ENCODE results near the gene IL11RA.

IL11RA gene

DNA sequence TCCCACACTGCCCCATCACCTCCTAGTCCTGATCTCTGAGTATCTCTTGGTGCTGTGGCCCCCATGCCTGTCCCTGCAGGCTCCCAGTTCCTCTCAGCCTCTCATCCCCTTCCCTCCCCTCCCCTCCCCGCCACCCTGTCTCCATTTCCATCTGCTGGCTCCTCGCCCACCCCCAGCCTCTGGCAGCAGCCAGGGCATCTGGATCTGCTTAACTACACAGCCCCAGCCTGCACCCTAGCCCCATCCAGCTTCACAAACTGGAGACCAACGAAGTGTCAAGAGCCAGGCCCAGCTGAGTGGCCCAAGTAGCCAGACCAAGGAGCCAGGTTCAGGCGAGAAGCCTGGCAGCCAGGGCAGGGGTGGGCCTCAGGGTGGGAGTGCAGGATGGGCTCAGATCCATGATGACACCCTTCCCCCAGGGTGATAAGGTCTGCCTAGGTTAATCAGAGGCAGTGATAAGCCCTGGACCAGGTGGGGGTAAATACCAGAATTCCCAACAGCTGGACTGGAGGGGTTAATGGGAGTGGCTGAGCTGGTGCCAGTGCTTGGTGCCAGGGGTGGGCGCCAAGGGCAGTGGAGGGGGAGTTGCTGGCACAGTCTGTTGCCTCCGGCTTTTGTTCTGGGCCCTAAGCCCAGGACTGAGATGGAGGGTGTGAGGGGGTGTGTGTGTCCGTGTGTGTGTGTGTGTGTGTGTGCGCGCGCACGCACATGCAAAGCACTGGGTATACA, 2.5 kb downstream of the IL11RA start:
- peak; percentile 82 for DNase-seq (ENCODE audit: low spot score)

GRCh38 chr9:34655394-34655793, 3.4 kb downstream of the IL11RA start:
- DNase-seq (ENCODE audit: low spot score), result no peak

DNA sequence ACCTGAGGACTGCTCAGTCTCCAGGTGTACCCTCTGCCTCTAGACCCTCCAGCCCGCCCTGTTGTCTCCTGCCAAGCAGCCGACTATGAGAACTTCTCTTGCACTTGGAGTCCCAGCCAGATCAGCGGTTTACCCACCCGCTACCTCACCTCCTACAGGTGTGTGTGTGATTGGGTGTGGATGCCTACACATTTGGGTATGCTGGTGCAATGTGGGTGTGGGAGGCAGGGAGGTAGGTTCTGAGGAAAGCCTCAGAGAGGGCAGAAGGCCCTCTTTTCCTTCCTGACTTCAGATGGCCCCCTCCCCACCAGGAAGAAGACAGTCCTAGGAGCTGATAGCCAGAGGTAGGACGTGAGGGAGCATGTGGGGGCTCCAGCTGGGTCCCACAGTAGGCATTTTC, 5.0 kb downstream of the IL11RA start:
- DNase-seq (ENCODE audit: low spot score), result no peak

- DNase-seq (ENCODE audit: low spot score), result no peak
These were observed 6.5 kb downstream of the IL11RA start for GRCh38 chr9:34658461-34658860.

DNA sequence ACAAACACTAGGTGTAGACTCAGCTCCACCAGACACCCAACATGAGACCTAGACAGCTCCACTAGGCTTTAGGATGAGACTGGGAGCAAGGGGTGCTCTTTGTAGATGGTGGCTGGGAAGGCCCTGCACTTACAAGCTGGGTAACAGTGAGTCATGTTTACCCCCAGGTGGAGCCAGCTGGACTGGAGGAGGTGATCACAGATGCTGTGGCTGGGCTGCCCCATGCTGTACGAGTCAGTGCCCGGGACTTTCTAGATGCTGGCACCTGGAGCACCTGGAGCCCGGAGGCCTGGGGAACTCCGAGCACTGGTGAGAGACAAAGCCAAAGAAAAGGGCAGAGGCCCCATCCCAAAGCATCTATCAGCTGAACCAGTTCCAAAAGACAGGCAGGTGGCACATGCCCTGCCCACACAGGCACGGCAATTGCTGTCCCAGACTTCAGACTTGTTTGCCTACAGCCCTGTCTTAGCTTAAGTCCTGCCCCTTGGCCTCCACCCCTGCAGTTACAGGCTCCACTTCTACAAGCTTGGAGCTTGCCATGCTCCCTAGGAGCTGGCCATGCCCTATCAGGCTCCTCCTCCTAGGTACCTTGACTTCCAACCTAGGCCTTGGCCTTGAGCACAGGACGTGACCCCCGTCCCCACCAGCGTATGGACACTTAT, 7.7 kb downstream of the IL11RA start:
- no peak for DNase-seq (ENCODE audit: low spot score)

DNA sequence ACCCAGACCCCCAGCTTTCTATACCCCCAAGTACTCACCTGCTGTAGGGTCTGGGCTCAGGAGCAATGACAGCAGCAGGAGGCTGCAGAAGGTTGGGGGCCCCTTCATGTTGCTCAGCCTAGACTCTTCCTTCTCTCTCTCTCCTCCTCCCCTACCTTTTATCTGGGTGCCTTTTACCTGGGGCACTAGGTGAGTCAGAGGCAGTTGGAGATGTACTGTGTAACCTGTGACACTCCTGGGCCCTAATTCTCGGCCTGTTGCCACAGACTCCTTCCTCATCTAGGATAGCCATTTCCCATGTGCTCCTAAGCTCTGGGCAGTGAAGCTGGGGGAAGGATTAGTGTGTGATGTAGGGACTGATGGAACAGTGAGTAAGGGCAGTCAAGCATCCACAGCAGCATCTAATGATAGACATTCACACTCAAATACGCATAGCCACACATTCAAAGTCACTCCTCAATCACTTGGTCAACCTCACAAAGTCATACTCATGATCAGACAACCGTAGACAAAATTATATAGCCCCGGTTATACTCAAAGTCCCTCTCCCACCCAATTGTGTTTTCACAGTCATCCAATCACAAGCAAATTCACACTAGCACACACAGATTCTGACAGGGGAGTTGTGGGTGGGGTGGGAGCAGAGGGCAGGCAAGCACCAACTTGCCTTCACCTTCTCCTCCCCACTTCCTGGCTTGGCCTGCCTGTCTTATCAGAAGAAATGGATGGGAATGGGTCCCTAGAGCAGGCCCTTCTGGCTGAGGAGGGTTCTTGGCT, 10.7 kb downstream of the IL11RA start, which contains the start of gene CCL27:
Gene CCL27, minus strand, starts transcription at position 132 of the 777 bp plus-strand sequence. Its CDS starts 24 bp downstream, at position 108.
- DNase-seq (ENCODE audit: low spot score), result no peak

DNA sequence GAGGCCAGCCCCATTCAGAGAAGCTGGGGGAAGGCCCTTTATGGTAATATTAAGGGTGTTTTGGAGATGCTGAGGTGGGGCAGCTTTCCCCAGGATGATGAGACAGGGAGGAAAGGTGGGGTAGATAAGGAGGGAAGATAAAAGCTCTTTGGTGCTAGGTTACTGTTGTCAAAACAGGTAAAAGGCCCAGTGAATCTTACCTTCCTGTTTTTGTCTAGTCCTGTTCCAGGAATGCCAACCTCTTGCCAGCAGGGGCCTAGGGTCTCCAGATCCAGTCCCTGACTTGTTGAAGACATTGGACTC, 11.3 kb downstream of the IL11RA start:
- no peak for DNase-seq (ENCODE audit: low spot score)

DNA sequence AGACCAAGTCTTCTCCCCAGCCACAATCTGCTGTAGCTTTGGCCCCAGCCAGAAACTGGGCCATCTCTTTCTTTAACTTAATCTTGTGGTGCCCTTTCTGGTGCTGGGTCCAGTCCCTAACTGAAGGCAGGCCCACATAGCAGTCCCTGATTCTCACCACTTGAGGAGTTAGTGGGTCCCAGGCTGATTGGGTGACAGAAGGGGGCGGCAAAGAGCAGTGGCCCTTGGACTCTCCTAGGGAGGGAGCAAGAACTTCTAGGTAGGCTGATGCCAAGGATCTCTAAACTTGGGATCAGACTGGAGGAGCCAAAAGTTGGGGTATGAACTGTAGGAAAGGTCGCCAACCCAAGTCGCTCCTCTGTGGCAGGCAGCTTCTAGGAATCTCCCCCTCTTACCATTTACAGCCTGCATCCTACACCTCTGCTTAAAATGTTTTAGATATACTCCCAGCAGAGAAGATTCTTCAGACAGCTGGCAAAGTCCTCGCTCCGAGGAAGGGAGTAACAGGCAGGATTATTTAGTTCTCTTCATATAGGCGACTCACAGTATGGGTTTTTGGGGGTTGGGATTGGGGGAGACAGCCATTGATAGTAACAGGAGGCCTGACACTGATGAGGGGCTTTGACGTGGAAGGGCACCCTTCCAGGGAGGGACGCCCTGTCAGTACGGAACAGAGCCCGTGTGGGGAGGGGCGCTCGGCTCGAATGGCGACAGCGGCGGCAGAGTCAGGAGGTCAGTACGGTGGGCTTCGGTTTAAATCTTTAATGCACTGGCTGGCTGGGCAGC, 12.5 kb downstream of the IL11RA start:
- peak; percentile 80 for DNase-seq (ENCODE audit: low spot score)

DNA sequence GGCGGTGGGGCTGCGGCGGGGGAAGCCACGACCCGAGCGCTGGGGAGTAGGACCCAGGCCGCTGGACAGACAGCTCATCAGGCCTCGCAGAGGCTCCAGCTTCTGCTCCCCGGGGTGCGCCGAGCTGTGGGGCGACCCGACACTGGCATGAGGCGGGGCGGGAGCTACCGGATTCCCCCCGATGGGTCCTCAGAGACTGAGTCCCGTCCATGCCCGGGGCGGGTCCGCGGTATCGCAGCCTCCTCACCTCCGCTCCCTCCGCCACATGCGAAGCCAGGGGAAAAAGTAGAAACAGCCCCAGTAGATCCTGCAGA, 13.0 kb downstream of the IL11RA start:
- DNase-seq (ENCODE audit: low spot score), result no peak

GRCh38 chr9:34665381-34666250, 13.6 kb downstream of the IL11RA start:
- peak; percentile 95 for DNase-seq (ENCODE audit: low spot score)

GRCh38 chr9:34669809-34670562, 18.0 kb downstream of the IL11RA start:
- no peak for DNase-seq (ENCODE audit: low spot score)

DNA sequence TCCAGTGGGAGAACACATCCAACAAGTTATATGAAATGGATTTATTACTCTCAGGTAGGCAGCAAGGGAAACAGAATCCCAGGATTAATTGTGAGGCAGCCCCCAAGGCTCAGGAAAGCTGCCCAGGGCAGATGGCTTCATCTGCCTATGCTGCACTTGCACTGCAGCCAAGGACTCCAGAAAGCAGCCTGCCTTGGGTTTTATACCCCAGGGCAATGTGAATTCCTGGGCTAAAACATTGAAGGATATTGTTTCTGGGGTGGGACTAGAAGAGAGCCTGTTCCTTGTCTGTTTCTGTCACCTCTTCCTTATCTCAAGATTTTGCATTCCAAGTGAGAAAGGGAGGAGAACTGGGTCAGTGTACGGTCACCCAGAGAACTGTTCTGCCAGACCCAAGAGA, 19.3 kb downstream of the IL11RA start:
- no peak for DNase-seq (ENCODE audit: low spot score)

- DNase-seq (ENCODE audit: low spot score), result no peak
These were observed 22.5 kb downstream of the IL11RA start for GRCh38 chr9:34674440-34674839.

GRCh38 chr9:34675048-34675714, 23.2 kb downstream of the IL11RA start:
- DNase-seq (ENCODE audit: low spot score), result peak; percentile 29

DNA sequence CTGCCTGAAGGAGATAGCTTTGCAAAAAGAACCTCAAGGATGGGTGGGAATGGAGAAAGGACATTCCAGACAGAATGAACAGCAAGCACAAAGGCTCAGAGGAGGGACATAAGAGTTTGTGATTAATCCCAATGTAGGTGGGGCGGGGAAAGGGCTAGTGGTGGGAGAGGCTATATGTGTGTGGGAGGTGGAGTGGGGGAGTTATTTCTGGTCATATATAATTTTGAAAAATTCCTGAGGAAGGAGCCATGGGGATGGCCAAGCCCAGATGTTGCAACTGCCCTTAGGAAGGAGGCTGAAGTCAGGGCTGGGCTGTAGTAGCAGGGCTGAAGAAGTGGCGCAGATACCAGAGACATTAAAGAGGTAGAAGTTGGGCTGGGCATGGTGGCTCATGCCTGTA, 23.9 kb downstream of the IL11RA start:
- no peak for DNase-seq (ENCODE audit: low spot score)

- no peak for DNase-seq (ENCODE audit: low spot score)
These were observed 32.2 kb downstream of the IL11RA start for GRCh38 chr9:34684145-34684544.

- DNase-seq (ENCODE audit: low spot score), result no peak
These were observed 32.8 kb downstream of the IL11RA start for GRCh38 chr9:34684816-34685215.

- DNase-seq (ENCODE audit: low spot score), result no peak
These were observed 33.6 kb downstream of the IL11RA start for GRCh38 chr9:34685591-34685990.

- DNase-seq (ENCODE audit: low spot score), result no peak
These were observed 34.2 kb downstream of the IL11RA start for GRCh38 chr9:34686231-34686630.

- no peak for DNase-seq (ENCODE audit: low spot score)
These were observed 34.7 kb downstream of the IL11RA start for GRCh38 chr9:34686732-34687131.

All from globus pallidus (tissue), 1 donor.